ENCODE measurements around the gene RMRP.

The RMRP gene

GRCh38 chr9:35705372-35705771 is 47.6 kb upstream of the RMRP start:
- ChIA-PET CTCF (interaction anchor here (1.0 to 1.5 kb wide), 4 partner anchors 9 to 177 kb away, joined by 3 to 6 read pairs (median 4); no protein-coding TSS in a partner anchor), POLR2A (interaction anchor here (0.6 to 1.1 kb wide), 2 partner anchors 11 to 58 kb away, joined by 3 read pairs; no protein-coding TSS in a partner anchor)
- Histone ChIP-seq H3K36me3 (ENCODE audit: control insufficient read depth in 2 of 2, insufficient read depth in 1 of 2, low read length in 2 of 2) (peaks cover 41 to 94% of the 10 kb centered on the region in 2 experiments), H3K9me3 (ENCODE audit: control insufficient read depth, insufficient read depth, low read depth, low read length) (no peaks in the 10 kb centered on the region), H3K4me3 (ENCODE audit: low read depth, low read length) (no peak overlapping the region), H3K4me1 (ENCODE audit: control insufficient read depth, insufficient read depth, low read length) (no peaks in the 10 kb centered on the region), H3K27ac (ENCODE audit: extremely low read depth, low read depth, low read length) (no peak overlapping the region)
- TF ChIP-seq ZNF623 (tag by site-specific recombination; IDR thresholded peaks at IDR 0.05) (no peak), ZNF629 (tag by site-specific recombination; IDR thresholded peaks at IDR 0.05) (no peak), REST (tag by site-specific recombination; IDR thresholded peaks at IDR 0.05) (no peak), IKZF3 (tag by site-specific recombination; IDR thresholded peaks at IDR 0.05) (no peak), EGR2 (tag by site-specific recombination; IDR thresholded peaks at IDR 0.05; ENCODE audit: low read depth) (no peak), ZNF211 (tag by site-specific recombination; IDR thresholded peaks at IDR 0.05; ENCODE audit: low read depth) (no peak), ZFP3 (tag by site-specific recombination; IDR thresholded peaks at IDR 0.05; ENCODE audit: low read depth) (no peak), KLF8 (tag by site-specific recombination; IDR thresholded peaks at IDR 0.05) (no peak), ELK4 (IDR thresholded peaks at IDR 0.05; ENCODE audit: borderline replicate concordance, low read depth, low read length) (no peak), HOXA7 (CRISPR knock-in tag; IDR thresholded peaks at IDR 0.05; ENCODE audit: borderline replicate concordance) (no peak), GLI2 (tag by site-specific recombination; IDR thresholded peaks at IDR 0.05; ENCODE audit: borderline replicate concordance, low read depth) (no peak), CTCF (tag by site-specific recombination; IDR thresholded peaks at IDR 0.05) (no peak), ZNF549 (tag by site-specific recombination; IDR thresholded peaks at IDR 0.05) (no peak), ZNF214 (tag by site-specific recombination; IDR thresholded peaks at IDR 0.05; ENCODE audit: borderline replicate concordance) (no peak), ZSCAN23 (tag by site-specific recombination; IDR thresholded peaks at IDR 0.05) (no peak)

GRCh38 chr9:35703906-35704672 is 46.3 kb upstream of the RMRP start:
- POLR2A ChIA-PET, result interaction anchor here (0.6 kb wide), 1 partner anchor 1857 kb away, joined by 6 read pairs; no protein-coding TSS in a partner anchor
- TF ChIP-seq ZNF473 (tag by site-specific recombination; IDR thresholded peaks at IDR 0.05), result no peak
- no peak for TF ChIP-seq SCRT1 (tag by site-specific recombination; IDR thresholded peaks at IDR 0.05; ENCODE audit: borderline replicate concordance)
- TF ChIP-seq WT1 (tag by site-specific recombination; IDR thresholded peaks at IDR 0.05), result no peak
- TF ChIP-seq CTCF (tag by site-specific recombination; IDR thresholded peaks at IDR 0.05), result no peak
- TF ChIP-seq ZNF776 (tag by site-specific recombination; IDR thresholded peaks at IDR 0.05; ENCODE audit: borderline replicate concordance), result no peak
- TF ChIP-seq ZNF785 (tag by site-specific recombination; IDR thresholded peaks at IDR 0.05), result no peak
- TF ChIP-seq KLF8 (tag by site-specific recombination; IDR thresholded peaks at IDR 0.05), result no peak
- TF ChIP-seq ZNF239 (tag by site-specific recombination; IDR thresholded peaks at IDR 0.05), result no peak
- TF ChIP-seq ZNF146 (tag by site-specific recombination; IDR thresholded peaks at IDR 0.05), result no peak
- TF ChIP-seq ZNF221 (tag by site-specific recombination; IDR thresholded peaks at IDR 0.05; ENCODE audit: borderline replicate concordance), result no peak
- TF ChIP-seq ZNF514 (tag by site-specific recombination; IDR thresholded peaks at IDR 0.05), result no peak
- no peak for TF ChIP-seq ZNF654 (tag by site-specific recombination; IDR thresholded peaks at IDR 0.05; ENCODE audit: low read depth)
- no peak for TF ChIP-seq ZNF670 (tag by site-specific recombination; IDR thresholded peaks at IDR 0.05; ENCODE audit: low read depth)

More at GRCh38 chr9:35703906-35704672, 46.3 kb upstream of the RMRP start:
- no peaks in the 10 kb centered on the region for H3K9me3 ChIP-seq (ENCODE audit: control insufficient read depth, insufficient read depth, low read depth, low read length)
- H3K4me3 ChIP-seq (ENCODE audit: low read depth, low read length), result no peak overlapping the region
- peaks cover 48 to 100% of the 10 kb centered on the region in 2 experiments for H3K36me3 ChIP-seq (ENCODE audit: control insufficient read depth in 2 of 2, insufficient read depth in 1 of 2, low read length in 2 of 2)
- H3K4me1 ChIP-seq (ENCODE audit: control insufficient read depth, insufficient read depth, low read length), result no peaks in the 10 kb centered on the region
- no peak overlapping the region for H3K27ac ChIP-seq (ENCODE audit: extremely low read depth, low read depth, low read length)
- CTCF ChIA-PET, result interaction anchor here (0.7 to 1.1 kb wide), 3 partner anchors 8 to 42 kb away, joined by 3 read pairs; no protein-coding TSS in a partner anchor

Measured in HEK293 (cell line).